ENCODE results near the gene OR7C1. TPM values are rescaled to one million over a fixed set of nuclear protein-coding genes. Genes with fewer than 3 reads are reported as not detected.
"Not testable (repeated sequence)": the region's sequence is repeated elsewhere in the genome, so short reads cannot be mapped to it uniquely, and the experiment has no call there.

Gene OR7C1
- total and polyA plus RNA-seq, 4 donors, result under 0.01 to 0.01 TPM; not detected in 2

GRCh38 chr19:14774373-14774772 is 60.6 kb downstream of the OR7C1 start:
- Histone ChIP-seq H3K27me3 (ENCODE audit: control insufficient read depth in 3 of 3, insufficient read depth in 3 of 3, low read length in 2 of 3) (peaks cover 0 to 7% (median 2%) of the 10 kb centered on the region in 3 donors), H3K4me1 (ENCODE audit: control insufficient read depth in 5 of 5, insufficient read depth in 5 of 5, low read length in 5 of 5) (peaks cover 0 to 7% (median 0%) of the 10 kb centered on the region in 5 donors), H3K36me3 (ENCODE audit: control insufficient read depth in 4 of 4, insufficient read depth in 4 of 4, low read length in 4 of 4) (no peaks in the 10 kb centered on the region), H3K9me3 (ENCODE audit: control insufficient read depth in 4 of 4, insufficient read depth in 3 of 4, low read length in 3 of 4) (peaks cover 0 to 8% (median 0%) of the 10 kb centered on the region in 4 donors), H3K4me3 (no peak overlapping the region), H3K27ac (ENCODE audit: low read depth in 1 of 2, low read length in 1 of 2) (no peak overlapping the region), H3K9ac (ENCODE audit: insufficient read depth in 1 of 2, low read length in 2 of 2) (no peak overlapping the region)
- no peak for TF ChIP-seq CTCF (IDR thresholded peaks at IDR 0.05; ENCODE audit: control extremely low read depth, extremely low read depth)
- ATAC-seq (ENCODE audit: insufficient read depth, low FRiP score) (no peak), DNase-seq (no peak)
- 76% methylated on average over 10 of the region's 10 CpGs for WGBS, 2 donors

- not testable (repeated sequence) for H3K4me3 ChIP-seq; H3K36me3 ChIP-seq (ENCODE audit: control insufficient read depth in 4 of 4, insufficient read depth in 4 of 4, low read length in 4 of 4); H3K9ac ChIP-seq (ENCODE audit: insufficient read depth in 1 of 2, low read length in 2 of 2); ATAC-seq (ENCODE audit: insufficient read depth, low FRiP score); H3K27ac ChIP-seq (ENCODE audit: low read depth in 1 of 2, low read length in 1 of 2); H3K9me3 ChIP-seq (ENCODE audit: control insufficient read depth in 4 of 4, insufficient read depth in 3 of 4, low read length in 3 of 4); DNase-seq; H3K4me1 ChIP-seq (ENCODE audit: control insufficient read depth in 5 of 5, insufficient read depth in 5 of 5, low read length in 5 of 5); H3K27me3 ChIP-seq (ENCODE audit: control insufficient read depth in 3 of 3, insufficient read depth in 3 of 3, low read length in 2 of 3)
- 70 to 85% methylated on average over 8 to 9 of the region's 9 CpGs for WGBS, 2 donors
Observed at GRCh38 chr19:14773722-14774121, 61.3 kb downstream of the OR7C1 start.

GRCh38 chr19:14772995-14773394 is 62.0 kb downstream of the OR7C1 start:
- Histone ChIP-seq H3K4me1 (ENCODE audit: control insufficient read depth in 5 of 5, insufficient read depth in 5 of 5, low read length in 5 of 5) (peaks cover 0 to 7% (median 0%) of the 10 kb centered on the region in 5 donors), H3K27ac (ENCODE audit: low read depth in 1 of 2, low read length in 1 of 2) (no peak overlapping the region), H3K4me3 (no peak overlapping the region), H3K9me3 (ENCODE audit: control insufficient read depth in 4 of 4, insufficient read depth in 3 of 4, low read length in 3 of 4) (peaks cover 0 to 11% (median 0%) of the 10 kb centered on the region in 4 donors), H3K9ac (ENCODE audit: insufficient read depth in 1 of 2, low read length in 2 of 2) (no peak overlapping the region), H3K27me3 (ENCODE audit: control insufficient read depth in 3 of 3, insufficient read depth in 3 of 3, low read length in 2 of 3) (peaks cover 0 to 5% (median 2%) of the 10 kb centered on the region in 3 donors), H3K36me3 (ENCODE audit: control insufficient read depth in 4 of 4, insufficient read depth in 4 of 4, low read length in 4 of 4) (no peaks in the 10 kb centered on the region)
- no peak for ATAC-seq (ENCODE audit: insufficient read depth, low FRiP score)
- no peak for DNase-seq
- WGBS, 2 donors, result 91 to 93% methylated on average over 6 to 7 of the region's 7 CpGs
- no peak for TF ChIP-seq CTCF (IDR thresholded peaks at IDR 0.05; ENCODE audit: control extremely low read depth, extremely low read depth)

GRCh38 chr19:14772467-14772866 is 62.5 kb downstream of the OR7C1 start:
- Histone ChIP-seq H3K4me3 (no peak overlapping the region), H3K9ac (ENCODE audit: insufficient read depth in 1 of 2, low read length in 2 of 2) (no peak overlapping the region), H3K9me3 (ENCODE audit: control insufficient read depth in 4 of 4, insufficient read depth in 3 of 4, low read length in 3 of 4) (peaks cover 0 to 11% (median 0%) of the 10 kb centered on the region in 4 donors), H3K27me3 (ENCODE audit: control insufficient read depth in 3 of 3, insufficient read depth in 3 of 3, low read length in 2 of 3) (peaks cover 0 to 5% (median 2%) of the 10 kb centered on the region in 3 donors), H3K36me3 (ENCODE audit: control insufficient read depth in 4 of 4, insufficient read depth in 4 of 4, low read length in 4 of 4) (no peaks in the 10 kb centered on the region), H3K4me1 (ENCODE audit: control insufficient read depth in 5 of 5, insufficient read depth in 5 of 5, low read length in 5 of 5) (peaks cover 0 to 7% (median 0%) of the 10 kb centered on the region in 5 donors), H3K27ac (ENCODE audit: low read depth in 1 of 2, low read length in 1 of 2) (no peak overlapping the region)
- TF ChIP-seq CTCF (IDR thresholded peaks at IDR 0.05; ENCODE audit: control extremely low read depth, extremely low read depth), result no peak
- 83 to 92% methylated on average over 8 of the region's 8 CpGs for WGBS, 2 donors
- DNase-seq, result no peak
- no peak for ATAC-seq (ENCODE audit: insufficient read depth, low FRiP score)

All from lung (tissue), 12 donors.